ENCODE results near the gene CEP170B.

- TF ChIP-seq CTCF (IDR thresholded peaks at IDR 0.05; ENCODE audit: insufficient read depth, low read depth, low read length) (no peak), EZH2 (IDR thresholded peaks at IDR 0.05; ENCODE audit: insufficient read depth, low read length) (no peak)
Observed at GRCh38 chr14:104860414-104860813, 4.7 kb upstream of the CEP170B start.

Data from astrocyte (in vitro differentiated cells and primary cell).